Tibial nerve (tissue), 4 donors: Measurements from ENCODE around the gene TXLNB. TPM values are rescaled to one million over a fixed set of nuclear protein-coding genes. Genes with fewer than 3 reads are reported as not detected.

Experiments used
- DNase-seq, 2 donors: peaks; one replicate each; pipeline ENCODE4 v3.0.0-alpha.2; 2019; ENCODE audit warnings: low spot score in 2 of 2
- H3K27ac ChIP-seq, 4 donors: fragments of 200-600 bp; sonication (generic) in 3 of 4; one replicate each; pipeline ENCODE4 v1.5.1; 2017 to 2019; ENCODE audit warnings: mild to moderate bottlenecking in 1 of 4
- H3K27me3 ChIP-seq, 2 donors: fragments of 200-600 bp; sonication (generic) in 1 of 2; one replicate each; pipeline versions ENCODE4 v1.5.1 to v1.6.0; 2017 to 2019
- H3K36me3 ChIP-seq, 3 donors: fragments of 200-600 bp; sonication (generic); one replicate each; pipeline ENCODE4 v1.5.1; 2018 to 2019
- H3K4me1 ChIP-seq, 4 donors: fragments of 200-600 bp; sonication (generic) in 3 of 4; one replicate each; pipeline ENCODE4 v1.5.1; 2017 to 2019
- H3K4me3 ChIP-seq, 4 donors: fragments of 200-600 bp; sonication (generic) in 3 of 4; one replicate each; pipeline ENCODE4 v1.5.1; 2017 to 2019; ENCODE audit warnings: mild to moderate bottlenecking in 1 of 4, moderate library complexity in 1 of 4
- H3K9me3 ChIP-seq, 4 donors: fragments of 200-600 bp; sonication (generic) in 3 of 4; one replicate each; pipeline ENCODE4 v1.5.1; 2017 to 2019
- EP300 ChIP-seq, 2 donors: sonication (generic); formaldehyde crosslinking; IDR thresholded peaks; one replicate each; pipeline ENCODE4 v1.6.1; 2017; ENCODE audit warnings: antibody characterized with exemption in 2 of 2, mild to moderate bottlenecking in 1 of 2
- POLR2A ChIP-seq, 2 donors: fragments of 450-650 bp; IDR thresholded peaks; one replicate each; pipeline ENCODE4 v1.6.1; 2017; ENCODE audit warnings: antibody characterized with exemption in 2 of 2, mild to moderate bottlenecking in 2 of 2, moderate library complexity in 2 of 2
- WGBS, 2 donors: methylation state at CpG; one replicate each; pipeline ENCODE4 v1.1.5; 2018; 5-methylcytosine and 5-hydroxymethylcytosine counted together
- total RNA-seq, 4 donors: library from RNA; depleted of rRNA; stranded (reverse); fragments of >200 nt; gene quantifications; one replicate each; pipeline ENCODE4 v1.1.0, GENCODE V29; 2016
- TF ChIP-seq, protein P1 (sequence below), 5 experiments: fragments of 200-600 bp in 3 of 5; fragments of 450-650 bp in 2 of 5; sonication (generic) in 3 of 5; IDR thresholded peaks; one replicate each; pipeline ENCODE4 v1.5.1; 2016 to 2019; ENCODE audit warnings: antibody characterized with exemption in 5 of 5, mild to moderate bottlenecking in 3 of 5, moderate library complexity in 2 of 5

Gene TXLNB
- total RNA-seq, 4 donors from 2014 or later = under 0.01 to 0.63 (median 0.26) TPM

DNA sequence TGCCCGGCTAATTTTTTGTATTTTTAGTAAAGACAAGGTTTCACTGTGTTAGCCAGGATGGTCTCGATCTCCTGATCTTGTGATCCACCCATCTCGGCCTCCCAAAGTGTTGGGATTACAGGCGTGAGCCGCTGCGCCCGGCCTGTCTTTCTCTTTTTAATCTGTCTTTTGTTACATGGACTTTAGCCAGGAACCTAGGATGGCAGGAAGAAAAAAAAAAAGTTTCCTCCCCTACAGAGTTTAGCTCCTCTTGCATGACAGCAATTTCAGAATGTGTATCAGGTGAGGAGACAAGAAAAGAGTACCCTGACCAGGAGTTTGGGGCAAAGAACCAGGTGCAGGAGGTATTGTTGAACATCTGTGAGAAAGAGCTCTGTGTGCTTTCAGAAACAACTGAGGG is 21.4 kb upstream of the TXLNB start:
- H3K4me1 ChIP-seq = peaks cover 0 to 9% (median 0%) of the 10 kb centered on the region in 4 donors
- no peak for TF ChIP-seq POLR2A (IDR thresholded peaks at IDR 0.05)
- WGBS, 2 donors = 94 to 98% methylated on average over 7 of the region's 7 CpGs
- no peaks in the 10 kb centered on the region for H3K36me3 ChIP-seq
- H3K27ac ChIP-seq = no peak overlapping the region
- no peak overlapping the region for H3K4me3 ChIP-seq
- H3K9me3 ChIP-seq = peaks cover 0 to 10% (median 0%) of the 10 kb centered on the region in 4 donors
- no peaks in the 10 kb centered on the region for H3K27me3 ChIP-seq
- no peak for DNase-seq

GRCh38 chr6:139311831-139312230 is 20.0 kb upstream of the TXLNB start:
- Histone ChIP-seq H3K9me3 (peaks cover 0 to under 1% (median 0%) of the 10 kb centered on the region in 4 donors), H3K4me1 (peaks cover 0 to 9% (median 0%) of the 10 kb centered on the region in 4 donors), H3K36me3 (no peaks in the 10 kb centered on the region), H3K27ac (no peak overlapping the region), H3K4me3 (no peak overlapping the region), H3K27me3 (no peaks in the 10 kb centered on the region)
- DNase-seq = no peak
- TF ChIP-seq EP300 (IDR thresholded peaks at IDR 0.05) (no peak), POLR2A (IDR thresholded peaks at IDR 0.05) (no peak)
- TF ChIP-seq, protein P1, sequence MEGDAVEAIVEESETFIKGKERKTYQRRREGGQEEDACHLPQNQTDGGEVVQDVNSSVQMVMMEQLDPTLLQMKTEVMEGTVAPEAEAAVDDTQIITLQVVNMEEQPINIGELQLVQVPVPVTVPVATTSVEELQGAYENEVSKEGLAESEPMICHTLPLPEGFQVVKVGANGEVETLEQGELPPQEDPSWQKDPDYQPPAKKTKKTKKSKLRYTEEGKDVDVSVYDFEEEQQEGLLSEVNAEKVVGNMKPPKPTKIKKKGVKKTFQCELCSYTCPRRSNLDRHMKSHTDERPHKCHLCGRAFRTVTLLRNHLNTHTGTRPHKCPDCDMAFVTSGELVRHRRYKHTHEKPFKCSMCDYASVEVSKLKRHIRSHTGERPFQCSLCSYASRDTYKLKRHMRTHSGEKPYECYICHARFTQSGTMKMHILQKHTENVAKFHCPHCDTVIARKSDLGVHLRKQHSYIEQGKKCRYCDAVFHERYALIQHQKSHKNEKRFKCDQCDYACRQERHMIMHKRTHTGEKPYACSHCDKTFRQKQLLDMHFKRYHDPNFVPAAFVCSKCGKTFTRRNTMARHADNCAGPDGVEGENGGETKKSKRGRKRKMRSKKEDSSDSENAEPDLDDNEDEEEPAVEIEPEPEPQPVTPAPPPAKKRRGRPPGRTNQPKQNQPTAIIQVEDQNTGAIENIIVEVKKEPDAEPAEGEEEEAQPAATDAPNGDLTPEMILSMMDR (IDR thresholded peaks at IDR 0.05) = no peak
- 87 to 100% methylated on average over 2 of the region's 2 CpGs for WGBS, 2 donors

DNA sequence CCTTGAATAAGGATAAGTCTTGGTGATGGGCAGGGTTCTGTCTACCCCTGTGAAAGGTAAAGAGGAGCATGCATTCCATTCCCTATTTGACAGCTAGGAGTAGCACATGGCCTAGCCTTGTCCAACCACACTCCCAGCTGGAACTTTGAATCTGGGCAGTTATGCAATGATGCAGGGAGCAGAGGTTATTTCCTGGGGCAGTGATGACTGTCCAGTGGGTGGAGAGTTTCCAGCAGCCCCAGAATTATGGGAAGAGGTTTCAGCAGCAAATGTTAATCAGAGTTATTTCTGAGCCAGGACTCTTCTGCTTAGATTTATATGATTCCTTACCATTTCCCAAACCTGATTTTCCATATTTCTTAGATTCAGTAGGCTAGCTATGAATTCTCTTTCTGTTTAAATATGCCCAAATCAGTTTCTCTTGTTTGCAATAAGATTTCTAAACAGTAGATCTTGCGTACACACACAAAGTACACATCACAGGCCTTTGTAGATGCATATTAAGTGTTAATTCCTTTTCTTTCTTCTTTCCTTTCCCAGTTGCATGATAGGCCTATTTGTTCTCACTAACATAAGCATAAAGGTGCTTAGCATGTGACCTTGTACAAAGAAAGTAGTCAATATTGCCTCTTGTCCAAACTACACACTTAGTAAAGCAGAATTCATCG is 17.3 kb upstream of the TXLNB start:
- no peak for DNase-seq
- WGBS, 2 donors = 91 to 95% methylated on average over 2 of the region's 2 CpGs
- H3K27ac ChIP-seq = peak overlapping the region in 1 of 4 donors; percentile 10

DNA sequence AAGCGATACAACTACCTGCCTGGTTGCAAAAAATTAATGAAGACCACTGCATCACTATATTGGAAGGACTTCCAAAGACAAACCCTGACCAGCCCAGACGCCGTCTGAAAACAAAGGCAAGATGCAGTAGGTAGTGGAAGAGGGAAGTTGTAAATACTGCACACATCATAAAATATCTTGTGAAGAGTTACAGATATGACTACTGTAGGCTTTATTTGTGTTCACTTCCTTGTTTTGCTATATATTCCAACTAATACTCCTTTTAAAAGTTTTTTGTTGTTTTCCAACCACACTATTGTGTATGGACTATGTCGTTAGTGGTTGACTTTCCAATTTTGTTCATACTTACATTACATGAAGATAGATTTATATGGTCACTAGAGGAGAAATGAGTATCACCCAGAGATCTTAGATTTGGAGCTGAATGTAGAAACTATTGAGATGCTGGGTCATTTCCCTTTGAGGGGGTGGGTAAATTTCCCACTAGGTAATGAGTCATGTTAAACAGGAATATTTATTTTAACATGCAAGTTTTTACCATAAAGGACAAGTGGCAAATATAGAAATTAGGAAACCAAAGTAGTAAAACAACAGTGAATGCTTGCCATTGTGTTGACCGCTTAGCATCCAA is 16.6 kb upstream of the TXLNB start:
- no peak overlapping the region for H3K27ac ChIP-seq
- TF ChIP-seq, protein P1 (IDR thresholded peaks at IDR 0.05) = no peak
- TF ChIP-seq EP300 (IDR thresholded peaks at IDR 0.05) (no peak), POLR2A (IDR thresholded peaks at IDR 0.05) (no peak)
- peaks cover 0 to 9% (median 0%) of the 10 kb centered on the region in 4 donors for H3K4me1 ChIP-seq
- no peaks in the 10 kb centered on the region for H3K27me3 ChIP-seq
- no peaks in the 10 kb centered on the region for H3K36me3 ChIP-seq
- 72 to 88% methylated on average over 5 of the region's 5 CpGs for WGBS, 2 donors
- no peak for DNase-seq
- no peaks in the 10 kb centered on the region for H3K9me3 ChIP-seq
- no peak overlapping the region for H3K4me3 ChIP-seq

More for the DNA sequence above, 17.3 kb upstream of the TXLNB start:
- no peaks in the 10 kb centered on the region for H3K9me3 ChIP-seq
- H3K4me3 ChIP-seq = no peak overlapping the region
- H3K27me3 ChIP-seq = no peaks in the 10 kb centered on the region
- H3K4me1 ChIP-seq = peaks cover 0 to 9% (median 0%) of the 10 kb centered on the region in 4 donors
- H3K36me3 ChIP-seq = no peaks in the 10 kb centered on the region
- TF ChIP-seq, protein P1 (IDR thresholded peaks at IDR 0.05) = no peak
- TF ChIP-seq POLR2A (IDR thresholded peaks at IDR 0.05) = no peak
- no peak for TF ChIP-seq EP300 (IDR thresholded peaks at IDR 0.05)

- TF ChIP-seq POLR2A (IDR thresholded peaks at IDR 0.05) (no peak), EP300 (IDR thresholded peaks at IDR 0.05) (no peak)
- TF ChIP-seq, protein P1 (IDR thresholded peaks at IDR 0.05) = no peak
- 74 to 85% methylated on average over 3 of the region's 3 CpGs for WGBS, 2 donors
- Histone ChIP-seq H3K36me3 (no peaks in the 10 kb centered on the region), H3K4me1 (peaks cover 0 to 9% (median 0%) of the 10 kb centered on the region in 4 donors), H3K9me3 (no peaks in the 10 kb centered on the region), H3K27me3 (no peaks in the 10 kb centered on the region), H3K4me3 (no peak overlapping the region), H3K27ac (no peak overlapping the region)
- no peak for DNase-seq
These were observed 14.6 kb upstream of the TXLNB start for GRCh38 chr6:139306291-139306981.
